Activated B cell treated with CpG ODN at 0.5 μM for 24 hours (primary cell): ENCODE data around the gene GHRHR. TPM values are rescaled to one million over a fixed set of nuclear protein-coding genes. Genes with fewer than 3 reads are reported as not detected.

Experiments used
- ATAC-seq: fragments of 200-7000 bp; cut with Tn5 transposase; one replicate; pipeline ENCODE4 v1.10.0; 2021; ENCODE audit warnings: low read depth, mild to moderate bottlenecking, moderate library complexity
- CTCF ChIA-PET: fragments of 350-600 bp; sonication (Branson Sonifier 250); formaldehyde crosslinking; loops from one replicate; lab custom pipeline; 2021; ENCODE audit warnings: antibody characterized with exemption; lab: Charles Lee
- POLR2A ChIA-PET: fragments of 350-600 bp; sonication (Branson Sonifier 250); formaldehyde crosslinking; loops from one replicate; lab custom pipeline; 2021; ENCODE audit warnings: antibody characterized with exemption; lab: Charles Lee
- DNase-seq: peaks from one replicate; pipeline ENCODE4 v3.0.0; 2022
- H3K27ac Mint-ChIP-seq: one replicate; pipeline ENCODE4 v1.8.0; 2020; ENCODE audit warnings: mixed read lengths
- H3K27me3 Mint-ChIP-seq: one replicate; pipeline ENCODE4 v1.8.0; 2021; ENCODE audit warnings: mixed read lengths
- H3K36me3 Mint-ChIP-seq: one replicate; pipeline ENCODE4 v1.8.0; 2021; ENCODE audit warnings: low read depth, mixed read lengths
- H3K4me1 Mint-ChIP-seq: one replicate; pipeline ENCODE4 v1.8.0; 2021; ENCODE audit warnings: mixed read lengths
- H3K4me3 Mint-ChIP-seq: one replicate; pipeline ENCODE4 v1.8.0; 2020; ENCODE audit warnings: mild to moderate bottlenecking, mixed read lengths
- H3K9me3 Mint-ChIP-seq: one replicate; pipeline ENCODE4 v1.8.0; 2020; ENCODE audit warnings: mixed read lengths
- CTCF ChIP-seq: fragments of 200-600 bp; IDR thresholded peaks from one replicate; pipeline ENCODE4 v1.8.0; 2022; ENCODE audit warnings: antibody characterized with exemption, mild to moderate bottlenecking
- intact Hi-C: fragments of 100-400 bp; cut with micrococcal nuclease; formaldehyde crosslinking; loops from one replicate; pipeline ENCODE4 v1.15.1; 2024
- total RNA-seq: library from RNA; stranded (reverse); gene quantifications from 2 replicates; pipeline ENCODE4 v1.2.3, GENCODE V29; 2022

The GHRHR gene
- total RNA-seq, 1 donor from 2014 or later: not detected

DNA sequence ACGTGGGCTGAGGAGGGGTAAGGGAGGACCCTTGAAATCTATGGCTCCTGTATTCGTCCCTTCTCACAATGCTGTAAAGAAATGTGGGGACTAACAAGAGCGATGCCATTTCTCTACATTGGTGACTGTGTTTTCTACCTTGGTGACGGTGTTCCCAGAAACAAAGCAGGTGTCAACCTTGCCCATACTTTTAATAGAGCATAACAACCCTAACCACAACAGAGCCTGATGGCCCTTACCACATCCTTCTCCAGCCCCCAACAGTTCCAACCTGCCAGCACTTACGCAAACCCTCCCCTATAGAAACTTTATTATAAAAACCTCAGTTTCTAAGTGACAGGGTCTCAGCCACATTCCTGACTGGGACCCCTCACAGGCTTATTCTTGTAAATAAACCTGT lies 60.1 kb downstream of the GHRHR start:
- CTCF ChIA-PET: no interaction called here
- no peaks in the 10 kb centered on the region for H3K4me1 Mint-ChIP-seq
- H3K27ac Mint-ChIP-seq: no peak overlapping the region
- peaks cover 9% of the 10 kb centered on the region for H3K27me3 Mint-ChIP-seq
- H3K36me3 Mint-ChIP-seq: no peaks in the 10 kb centered on the region
- ATAC-seq: no peak
- H3K9me3 Mint-ChIP-seq: no peaks in the 10 kb centered on the region
- intact Hi-C loops: no loop called here
- POLR2A ChIA-PET: no interaction called here
- H3K4me3 Mint-ChIP-seq: no peak overlapping the region
- no peak for DNase-seq
- no peak for TF ChIP-seq CTCF

GRCh38 chr7:31027161-31027965 lies 63.6 kb downstream of the GHRHR start:
- Mint-ChIP-seq H3K4me3 (no peak overlapping the region), H3K9me3 (no peaks in the 10 kb centered on the region), H3K4me1 (no peaks in the 10 kb centered on the region), H3K36me3 (no peaks in the 10 kb centered on the region), H3K27me3 (peaks cover 9% of the 10 kb centered on the region), H3K27ac (no peak overlapping the region)
- ATAC-seq (no peak), DNase-seq (no peak)
- CTCF ChIA-PET: interaction anchor here (2.0 kb wide), 1 partner anchor 44 kb away, joined by 5 read pairs; no protein-coding TSS in a partner anchor
- TF ChIP-seq CTCF: no peak
- POLR2A ChIA-PET: no interaction called here
- intact Hi-C loops: no loop called here

DNA sequence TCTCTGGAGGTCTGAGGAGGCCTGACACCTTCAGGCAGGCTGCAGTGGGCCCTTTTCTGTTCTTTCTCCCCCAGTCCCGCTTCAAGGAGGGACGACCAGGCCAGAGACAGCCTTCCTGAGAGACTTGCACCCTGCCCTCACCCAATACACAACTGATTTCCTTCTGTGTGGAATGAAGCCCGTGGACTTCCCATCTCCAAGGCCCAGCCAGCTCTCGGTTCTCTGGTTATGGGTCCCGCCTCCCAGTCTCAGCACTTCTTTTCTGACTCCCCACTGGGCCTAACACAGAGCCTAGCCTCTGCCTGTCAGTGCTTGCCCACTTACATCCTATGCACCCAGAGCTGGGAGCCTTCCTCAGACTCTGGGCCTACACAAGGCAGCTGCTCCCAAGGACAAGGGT lies 64.3 kb downstream of the GHRHR start:
- Mint-ChIP-seq H3K9me3 (no peaks in the 10 kb centered on the region), H3K27me3 (peaks cover 9% of the 10 kb centered on the region), H3K27ac (no peak overlapping the region), H3K4me1 (no peaks in the 10 kb centered on the region), H3K36me3 (no peaks in the 10 kb centered on the region), H3K4me3 (no peak overlapping the region)
- ATAC-seq (no peak), DNase-seq (no peak)
- ChIA-PET POLR2A (no interaction called here), CTCF (no interaction called here)
- TF ChIP-seq CTCF: no peak
- intact Hi-C loops: no loop called here

- H3K27ac Mint-ChIP-seq: no peak overlapping the region
Measured at GRCh38 chr7:31028417-31028992, 64.8 kb downstream of the GHRHR start.

More at GRCh38 chr7:31028417-31028992, 64.8 kb downstream of the GHRHR start:
- H3K4me1 Mint-ChIP-seq: no peaks in the 10 kb centered on the region
- peaks cover 9% of the 10 kb centered on the region for H3K27me3 Mint-ChIP-seq
- TF ChIP-seq CTCF: no peak
- no peaks in the 10 kb centered on the region for H3K9me3 Mint-ChIP-seq
- intact Hi-C loops: no loop called here
- no peak overlapping the region for H3K4me3 Mint-ChIP-seq
- no peak for DNase-seq
- ChIA-PET POLR2A (no interaction called here), CTCF (no interaction called here)
- no peaks in the 10 kb centered on the region for H3K36me3 Mint-ChIP-seq
- no peak for ATAC-seq

Other genes with a start within 250 kb of the GHRHR start
- gene INMT, start 211.8 kb upstream of the GHRHR start, total RNA-seq: 0.11 and 0.17 TPM in 2 replicates
- 1.2 and 1.3 TPM in 2 replicates for gene MINDY4, start 192.5 kb upstream of the GHRHR start, total RNA-seq
- 0.44 TPM in 1 of 2 replicates, not detected in the other for gene AQP1, start 52.1 kb upstream of the GHRHR start, total RNA-seq
- gene ADCYAP1R1, start 88.4 kb downstream of the GHRHR start, total RNA-seq: not detected in 2 replicates